BLaER1 (cell line): ENCODE measurements around the gene B4GALT2.
A peak's percentile ranks its signal among the peaks of the same experiment; 100 is the strongest.

Experiments used
- H3K27ac ChIP-seq: shearing (Covaris generic); formaldehyde crosslinking; 2 replicates; pipeline ENCODE4 v1.8.1; 2022
- H3K27me3 ChIP-seq: shearing (Covaris generic); formaldehyde crosslinking; 2 replicates; pipeline ENCODE4 v1.8.1; 2022
- H3K36me3 ChIP-seq: shearing (Covaris generic); formaldehyde crosslinking; 2 replicates; pipeline ENCODE4 v1.8.1; 2022
- H3K4me1 ChIP-seq: shearing (Covaris generic); formaldehyde crosslinking; 2 replicates; pipeline ENCODE4 v1.8.1; 2022
- H3K4me2 ChIP-seq: shearing (Covaris generic); formaldehyde crosslinking; 2 replicates; pipeline ENCODE4 v1.8.1; 2022
- H3K4me3 ChIP-seq: shearing (Covaris generic); formaldehyde crosslinking; 2 replicates; pipeline ENCODE4 v1.8.1; 2022
- H3K9ac ChIP-seq: shearing (Covaris generic); formaldehyde crosslinking; 2 replicates; pipeline ENCODE4 v1.8.1; 2022
- H3K9me3 ChIP-seq: shearing (Covaris generic); formaldehyde crosslinking; 2 replicates; pipeline ENCODE4 v1.8.1; 2022
- H4K20me1 ChIP-seq: shearing (Covaris generic); formaldehyde crosslinking; 2 replicates; pipeline ENCODE4 v1.8.1; 2022
- Cebpa-rat ChIP-seq: shearing (Covaris generic); IDR thresholded peaks from 2 replicates; pipeline ENCODE4 v1.8.1; 2022

Gene B4GALT2

DNA sequence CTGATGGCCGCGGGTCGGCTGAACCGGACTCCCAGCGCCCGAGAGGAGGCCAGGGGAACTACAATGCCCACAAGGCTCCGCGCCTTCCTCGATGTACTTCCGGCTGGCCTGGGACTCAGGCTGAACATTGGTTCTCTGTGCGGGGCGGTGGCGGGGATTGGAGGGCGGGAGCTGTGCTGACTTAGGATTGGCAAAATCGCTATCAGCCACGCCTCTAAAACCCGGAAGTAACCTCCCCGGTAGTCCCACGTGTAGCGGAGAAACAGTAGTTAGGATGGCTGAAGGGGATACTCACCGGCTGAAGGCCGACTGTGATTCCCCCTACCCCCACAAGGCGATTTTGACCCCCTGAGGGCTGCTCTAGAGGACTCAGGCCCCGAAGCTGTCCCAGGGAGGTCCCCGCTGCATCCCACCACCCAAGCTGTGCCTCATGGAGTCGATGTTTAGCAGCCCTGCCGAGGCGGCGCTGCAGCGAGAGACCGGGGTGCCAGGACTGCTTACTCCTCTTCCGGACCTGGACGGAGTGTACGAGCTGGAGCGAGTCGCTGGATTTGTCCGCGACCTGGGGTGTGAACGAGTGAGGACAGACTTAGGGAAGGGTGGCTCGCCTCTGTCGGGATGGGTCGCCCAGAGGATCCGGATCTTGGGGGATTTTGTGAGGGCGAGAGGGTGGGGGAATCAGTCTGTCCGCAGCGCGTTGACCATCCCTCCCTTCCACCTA is 9.1 kb upstream of the B4GALT2 start, which contains the start of gene DPH2:
Gene DPH2 (plus strand): TSS at position 265 of the 721 bp plus-strand sequence. CDS start 166 bp downstream, at position 431.
- Histone ChIP-seq H3K4me3 (peak within 1 kb of the TSS; percentile 94), H3K27me3 (no peaks in the 10 kb centered on the region), H3K27ac (peak within 1 kb of the TSS; percentile 78), H4K20me1 (peaks cover 19% of the 10 kb centered on the region; the same call in 1 of the 2 replicates), H3K4me2 (peak within 1 kb of the TSS; percentile 100), H3K9ac (peak within 1 kb of the TSS; percentile 87), H3K36me3 (peaks cover 53% of the 10 kb centered on the region), H3K9me3 (no peaks in the 10 kb centered on the region), H3K4me1 (peaks cover 23% of the 10 kb centered on the region)
- TF ChIP-seq Cebpa-rat, result no peak

GRCh38 chr1:43970502-43970901 is 8.5 kb upstream of the B4GALT2 start:
- Histone ChIP-seq H3K27ac (peak overlapping the region; percentile 78), H3K27me3 (no peaks in the 10 kb centered on the region), H3K4me2 (peak overlapping the region; percentile 100), H3K9me3 (no peaks in the 10 kb centered on the region), H3K4me1 (peaks cover 23% of the 10 kb centered on the region), H3K4me3 (peak overlapping the region; percentile 94), H3K36me3 (peaks cover 53% of the 10 kb centered on the region), H3K9ac (peak overlapping the region; percentile 87), H4K20me1 (peaks cover 23% of the 10 kb centered on the region)
- TF ChIP-seq Cebpa-rat, result no peak

GRCh38 chr1:43970911-43971310 is 8.1 kb upstream of the B4GALT2 start:
- Histone ChIP-seq H3K27me3 (no peaks in the 10 kb centered on the region), H3K9me3 (no peaks in the 10 kb centered on the region), H3K9ac (peak overlapping the region; percentile 87), H4K20me1 (peaks cover 23% of the 10 kb centered on the region), H3K4me3 (peak overlapping the region; percentile 94), H3K4me1 (peaks cover 24% of the 10 kb centered on the region), H3K4me2 (peak overlapping the region; percentile 100), H3K27ac (no peak overlapping the region), H3K36me3 (peaks cover 50% of the 10 kb centered on the region)
- TF ChIP-seq Cebpa-rat, result no peak

DNA sequence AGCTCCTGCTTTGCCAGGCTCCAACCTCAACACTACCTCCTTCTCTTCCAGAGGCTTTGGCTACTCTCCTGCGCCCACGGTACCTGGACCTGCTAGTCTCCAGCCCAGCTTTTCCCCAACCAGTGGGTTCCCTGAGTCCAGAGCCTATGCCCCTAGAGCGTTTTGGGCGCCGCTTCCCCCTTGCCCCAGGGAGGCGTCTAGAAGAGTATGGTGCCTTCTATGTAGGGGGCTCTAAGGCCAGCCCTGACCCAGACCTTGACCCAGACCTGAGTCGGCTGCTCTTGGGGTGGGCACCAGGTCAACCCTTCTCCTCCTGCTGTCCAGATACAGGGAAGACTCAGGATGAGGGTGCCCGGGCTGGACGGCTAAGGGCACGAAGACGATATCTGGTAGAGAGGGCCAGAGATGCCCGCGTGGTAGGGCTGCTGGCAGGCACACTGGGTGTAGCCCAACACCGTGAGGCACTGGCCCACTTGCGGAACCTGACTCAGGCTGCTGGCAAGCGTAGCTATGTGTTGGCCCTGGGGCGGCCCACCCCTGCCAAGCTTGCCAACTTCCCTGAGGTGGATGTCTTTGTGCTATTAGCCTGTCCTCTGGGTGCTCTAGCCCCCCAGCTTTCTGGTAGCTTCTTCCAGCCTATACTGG is 7.6 kb upstream of the B4GALT2 start:
- Histone ChIP-seq H4K20me1 (peaks cover 29% of the 10 kb centered on the region), H3K9ac (peak overlapping the region; percentile 87; the same call in 1 of the 2 replicates), H3K4me1 (peaks cover 30% of the 10 kb centered on the region), H3K9me3 (no peaks in the 10 kb centered on the region), H3K27me3 (no peaks in the 10 kb centered on the region), H3K4me2 (peak overlapping the region; percentile 100), H3K4me3 (peak overlapping the region; percentile 94; the same call in 1 of the 2 replicates), H3K27ac (no peak overlapping the region), H3K36me3 (peaks cover 49% of the 10 kb centered on the region)
- TF ChIP-seq Cebpa-rat, result no peak

GRCh38 chr1:43973981-43974442 is 5.0 kb upstream of the B4GALT2 start:
- Histone ChIP-seq H3K27me3 (no peaks in the 10 kb centered on the region), H3K9me3 (no peaks in the 10 kb centered on the region), H3K9ac (peak overlapping the region; percentile 96), H3K4me2 (peak overlapping the region; percentile 94), H3K4me3 (peak overlapping the region; percentile 93), H3K36me3 (peaks cover 53% of the 10 kb centered on the region), H3K27ac (peak overlapping the region; percentile 94), H3K4me1 (peaks cover 53% of the 10 kb centered on the region), H4K20me1 (peaks cover 52% of the 10 kb centered on the region)
- no peak for TF ChIP-seq Cebpa-rat

DNA sequence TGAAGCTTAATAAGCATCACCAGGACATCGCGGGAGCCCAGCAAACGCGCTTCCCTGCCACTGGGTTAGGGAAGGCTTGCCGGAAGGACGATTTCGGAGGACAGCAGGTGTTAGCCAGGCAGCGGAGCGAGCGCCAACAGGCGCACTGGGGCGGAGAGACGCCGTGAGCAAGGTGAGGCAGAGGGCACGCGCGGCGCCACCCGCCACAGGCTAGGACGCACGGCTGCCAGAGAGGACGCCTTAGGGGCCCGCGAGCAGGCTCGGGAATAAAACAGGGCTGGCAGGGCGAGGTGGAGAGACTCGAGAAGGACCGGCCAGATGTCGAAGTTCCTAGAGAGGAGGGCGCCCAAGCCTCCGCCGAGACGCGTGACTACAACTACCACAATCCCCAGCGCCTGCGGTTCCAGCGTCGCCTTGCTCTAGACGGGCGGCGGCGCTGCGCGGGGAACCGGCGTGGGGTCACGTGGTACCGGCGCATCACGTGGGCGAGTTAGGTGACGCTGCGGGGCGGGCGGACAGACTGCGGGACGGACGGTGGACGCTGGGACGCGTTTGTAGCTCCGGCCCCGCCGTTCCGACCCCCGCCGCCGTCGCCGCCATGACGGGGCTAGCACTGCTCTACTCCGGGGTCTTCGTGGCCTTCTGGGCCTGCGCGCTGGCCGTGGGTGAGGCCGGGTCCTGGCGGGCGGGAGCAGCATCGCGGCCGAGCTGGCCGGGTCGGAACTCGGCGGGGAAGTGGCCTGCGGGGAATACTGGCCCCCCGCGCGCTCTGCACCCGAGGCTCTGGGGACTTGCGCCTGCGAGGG is 4.4 kb upstream of the B4GALT2 start, which contains the start of gene ATP6V0B:
Gene ATP6V0B (plus strand): TSS at position 518 of the 806 bp plus-strand sequence. CDS start 81 bp downstream, at position 599.
- Histone ChIP-seq H3K4me3 (peak within 1 kb of the TSS; percentile 93), H3K4me1 (peaks cover 53% of the 10 kb centered on the region), H4K20me1 (peaks cover 52% of the 10 kb centered on the region), H3K36me3 (peaks cover 53% of the 10 kb centered on the region), H3K9me3 (no peaks in the 10 kb centered on the region), H3K27me3 (no peaks in the 10 kb centered on the region), H3K27ac (peak within 1 kb of the TSS; percentile 94), H3K9ac (peak within 1 kb of the TSS; percentile 96), H3K4me2 (peak within 1 kb of the TSS; percentile 94)
- TF ChIP-seq Cebpa-rat, result no peak

- H3K4me3 ChIP-seq, result peak overlapping the region; percentile 93
- peaks cover 50% of the 10 kb centered on the region for H4K20me1 ChIP-seq
- no peaks in the 10 kb centered on the region for H3K9me3 ChIP-seq
- H3K27ac ChIP-seq, result peak overlapping the region; percentile 94
- peak overlapping the region; percentile 96 for H3K9ac ChIP-seq
- H3K36me3 ChIP-seq, result peaks cover 53% of the 10 kb centered on the region
- peaks cover 58% of the 10 kb centered on the region for H3K4me1 ChIP-seq
- H3K27me3 ChIP-seq, result no peaks in the 10 kb centered on the region
- peak overlapping the region; percentile 94 for H3K4me2 ChIP-seq
- no peak for TF ChIP-seq Cebpa-rat
Measured at GRCh38 chr1:43975249-43975961, 3.6 kb upstream of the B4GALT2 start.

- H3K36me3 ChIP-seq, result peaks cover 53% of the 10 kb centered on the region
- H4K20me1 ChIP-seq, result peaks cover 50% of the 10 kb centered on the region
- TF ChIP-seq Cebpa-rat, result no peak
- no peaks in the 10 kb centered on the region for H3K9me3 ChIP-seq
- H3K9ac ChIP-seq, result peak overlapping the region; percentile 96
- peaks cover 58% of the 10 kb centered on the region for H3K4me1 ChIP-seq
- H3K27me3 ChIP-seq, result no peaks in the 10 kb centered on the region
- peak overlapping the region; percentile 94 for H3K27ac ChIP-seq
- peak overlapping the region; percentile 94 for H3K4me2 ChIP-seq
- peak overlapping the region; percentile 93 for H3K4me3 ChIP-seq
Measured at GRCh38 chr1:43976045-43976444, 3.0 kb upstream of the B4GALT2 start.

- H3K27ac ChIP-seq, result no peak overlapping the region
- peaks cover 56% of the 10 kb centered on the region for H4K20me1 ChIP-seq
- no peak for TF ChIP-seq Cebpa-rat
- peaks cover 53% of the 10 kb centered on the region for H3K36me3 ChIP-seq
- peak overlapping the region; percentile 94 for H3K4me2 ChIP-seq
- H3K9me3 ChIP-seq, result no peaks in the 10 kb centered on the region
- peak overlapping the region; percentile 93; the same call in 1 of the 2 replicates for H3K4me3 ChIP-seq
- peak overlapping the region; percentile 96; the same call in 1 of the 2 replicates for H3K9ac ChIP-seq
- H3K4me1 ChIP-seq, result peaks cover 62% of the 10 kb centered on the region
- no peaks in the 10 kb centered on the region for H3K27me3 ChIP-seq
Measured at GRCh38 chr1:43976890-43977289, 2.1 kb upstream of the B4GALT2 start.
